DND-41 (cell line): ENCODE data around the gene PUS7L.

Experiments used
- EZH2 ChIP-seq: IDR thresholded peaks from 3 replicates; pipeline ENCODE4 v1.6.1; 2012; ENCODE audit warnings: borderline replicate concordance, low read depth, mild to moderate bottlenecking, moderate library complexity, low read length, inconsistent platforms; ENCODE audit not compliant: severe bottlenecking
- TF ChIP-seq, protein P1 (sequence below): IDR thresholded peaks from 2 replicates; pipeline ENCODE4 v1.5.1; 2012; ENCODE audit warnings: borderline replicate concordance, low read length, moderate library complexity, mild to moderate bottlenecking; ENCODE audit not compliant: poor library complexity, severe bottlenecking; ENCODE audit errors: extremely low read depth

DNA sequence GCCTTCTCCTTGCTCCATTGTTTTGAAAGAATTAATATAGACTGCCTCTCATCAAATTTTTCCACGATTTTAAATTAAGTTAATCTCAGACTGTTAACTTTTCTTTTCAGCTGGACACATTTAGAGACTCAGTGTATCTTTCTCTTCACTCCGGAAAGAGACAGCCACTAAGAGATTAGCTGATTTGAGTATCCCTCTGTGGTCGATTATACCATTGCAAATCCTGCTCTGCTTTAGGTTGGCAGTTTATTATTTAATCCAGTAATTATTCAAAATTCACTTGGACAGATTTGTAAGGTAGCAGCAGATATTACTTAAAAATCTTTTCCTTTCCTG, 48.1 kb upstream of the PUS7L start:
- TF ChIP-seq, protein P1, sequence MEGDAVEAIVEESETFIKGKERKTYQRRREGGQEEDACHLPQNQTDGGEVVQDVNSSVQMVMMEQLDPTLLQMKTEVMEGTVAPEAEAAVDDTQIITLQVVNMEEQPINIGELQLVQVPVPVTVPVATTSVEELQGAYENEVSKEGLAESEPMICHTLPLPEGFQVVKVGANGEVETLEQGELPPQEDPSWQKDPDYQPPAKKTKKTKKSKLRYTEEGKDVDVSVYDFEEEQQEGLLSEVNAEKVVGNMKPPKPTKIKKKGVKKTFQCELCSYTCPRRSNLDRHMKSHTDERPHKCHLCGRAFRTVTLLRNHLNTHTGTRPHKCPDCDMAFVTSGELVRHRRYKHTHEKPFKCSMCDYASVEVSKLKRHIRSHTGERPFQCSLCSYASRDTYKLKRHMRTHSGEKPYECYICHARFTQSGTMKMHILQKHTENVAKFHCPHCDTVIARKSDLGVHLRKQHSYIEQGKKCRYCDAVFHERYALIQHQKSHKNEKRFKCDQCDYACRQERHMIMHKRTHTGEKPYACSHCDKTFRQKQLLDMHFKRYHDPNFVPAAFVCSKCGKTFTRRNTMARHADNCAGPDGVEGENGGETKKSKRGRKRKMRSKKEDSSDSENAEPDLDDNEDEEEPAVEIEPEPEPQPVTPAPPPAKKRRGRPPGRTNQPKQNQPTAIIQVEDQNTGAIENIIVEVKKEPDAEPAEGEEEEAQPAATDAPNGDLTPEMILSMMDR, result no peak
- no peak for TF ChIP-seq EZH2
